Progenitor cell of endocrine pancreas (in vitro differentiated cells): ENCODE results near the gene DPP6. TPM values are rescaled to one million over a fixed set of nuclear protein-coding genes. Genes with fewer than 3 reads are reported as not detected.

ENCODE experiments used
- DNase-seq: peaks from one replicate; pipeline ENCODE4 v3.0.0; 2021; ENCODE audit warnings: low spot score; ENCODE audit not compliant: unreplicated experiment
- H3K27ac Mint-ChIP-seq: 2 replicates; pipeline ENCODE4 v1.8.0; 2021; ENCODE audit warnings: mild to moderate bottlenecking, moderate library complexity, mixed read lengths
- H3K27me3 Mint-ChIP-seq: 2 replicates; pipeline ENCODE4 v1.8.0; 2021; ENCODE audit warnings: mixed read lengths
- H3K36me3 Mint-ChIP-seq: 2 replicates; pipeline ENCODE4 v1.8.0; 2022; ENCODE audit warnings: mixed read lengths; ENCODE audit not compliant: insufficient read depth
- H3K4me1 Mint-ChIP-seq: 2 replicates; pipeline ENCODE4 v1.8.0; 2021; ENCODE audit warnings: low read depth, mixed read lengths
- H3K4me3 Mint-ChIP-seq: 2 replicates; pipeline ENCODE4 v1.8.0; 2021; ENCODE audit warnings: low read depth, mild to moderate bottlenecking, moderate library complexity, mixed read lengths
- H3K9me3 Mint-ChIP-seq: 2 replicates; pipeline ENCODE4 v1.8.0; 2021; ENCODE audit warnings: low read depth, mixed read lengths
- total RNA-seq: library from RNA; stranded (reverse); gene quantifications from 2 replicates; pipeline ENCODE4 v1.2.1, GENCODE V29; 2021
- TF ChIP-seq, protein P1 (sequence below): fragments of 200-600 bp; sonication (generic); IDR thresholded peaks from one replicate; pipeline ENCODE4 v1.5.0; 2021; ENCODE audit warnings: antibody characterized with exemption, mild to moderate bottlenecking; ENCODE audit not compliant: unreplicated experiment

Gene DPP6
- total RNA-seq, 1 donor from 2014 or later = 13.4 TPM

DNA sequence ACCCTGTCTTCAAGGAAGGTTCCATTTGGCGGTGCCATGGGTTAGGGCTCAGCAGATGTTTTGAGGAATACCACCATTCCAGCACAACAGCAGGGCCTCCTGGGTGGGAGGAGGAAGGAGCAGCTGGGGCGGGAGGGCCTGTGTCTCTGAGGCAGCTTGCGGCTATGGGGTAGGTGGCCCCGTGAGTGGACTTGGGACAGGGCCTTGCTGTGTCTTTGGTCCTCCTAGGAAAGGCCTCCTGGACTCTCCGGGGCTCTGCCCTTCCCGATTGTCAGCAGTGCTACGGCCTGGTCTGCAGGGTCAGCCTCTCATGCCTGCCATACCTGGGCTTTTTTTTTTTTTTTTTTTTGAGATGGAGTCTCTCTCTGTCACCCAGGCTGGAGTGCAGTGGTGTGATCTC, 854.0 kb downstream of the DPP6 start:
- H3K36me3 Mint-ChIP-seq = peaks cover 2% of the 10 kb centered on the region
- TF ChIP-seq, protein P1, sequence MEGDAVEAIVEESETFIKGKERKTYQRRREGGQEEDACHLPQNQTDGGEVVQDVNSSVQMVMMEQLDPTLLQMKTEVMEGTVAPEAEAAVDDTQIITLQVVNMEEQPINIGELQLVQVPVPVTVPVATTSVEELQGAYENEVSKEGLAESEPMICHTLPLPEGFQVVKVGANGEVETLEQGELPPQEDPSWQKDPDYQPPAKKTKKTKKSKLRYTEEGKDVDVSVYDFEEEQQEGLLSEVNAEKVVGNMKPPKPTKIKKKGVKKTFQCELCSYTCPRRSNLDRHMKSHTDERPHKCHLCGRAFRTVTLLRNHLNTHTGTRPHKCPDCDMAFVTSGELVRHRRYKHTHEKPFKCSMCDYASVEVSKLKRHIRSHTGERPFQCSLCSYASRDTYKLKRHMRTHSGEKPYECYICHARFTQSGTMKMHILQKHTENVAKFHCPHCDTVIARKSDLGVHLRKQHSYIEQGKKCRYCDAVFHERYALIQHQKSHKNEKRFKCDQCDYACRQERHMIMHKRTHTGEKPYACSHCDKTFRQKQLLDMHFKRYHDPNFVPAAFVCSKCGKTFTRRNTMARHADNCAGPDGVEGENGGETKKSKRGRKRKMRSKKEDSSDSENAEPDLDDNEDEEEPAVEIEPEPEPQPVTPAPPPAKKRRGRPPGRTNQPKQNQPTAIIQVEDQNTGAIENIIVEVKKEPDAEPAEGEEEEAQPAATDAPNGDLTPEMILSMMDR = no peak
- H3K4me1 Mint-ChIP-seq = peaks cover 21% of the 10 kb centered on the region
- DNase-seq = no peak
- no peak overlapping the region for H3K4me3 Mint-ChIP-seq
- peaks cover 3% of the 10 kb centered on the region for H3K27me3 Mint-ChIP-seq
- peaks cover 3% of the 10 kb centered on the region for H3K9me3 Mint-ChIP-seq
- no peak overlapping the region for H3K27ac Mint-ChIP-seq

DNA sequence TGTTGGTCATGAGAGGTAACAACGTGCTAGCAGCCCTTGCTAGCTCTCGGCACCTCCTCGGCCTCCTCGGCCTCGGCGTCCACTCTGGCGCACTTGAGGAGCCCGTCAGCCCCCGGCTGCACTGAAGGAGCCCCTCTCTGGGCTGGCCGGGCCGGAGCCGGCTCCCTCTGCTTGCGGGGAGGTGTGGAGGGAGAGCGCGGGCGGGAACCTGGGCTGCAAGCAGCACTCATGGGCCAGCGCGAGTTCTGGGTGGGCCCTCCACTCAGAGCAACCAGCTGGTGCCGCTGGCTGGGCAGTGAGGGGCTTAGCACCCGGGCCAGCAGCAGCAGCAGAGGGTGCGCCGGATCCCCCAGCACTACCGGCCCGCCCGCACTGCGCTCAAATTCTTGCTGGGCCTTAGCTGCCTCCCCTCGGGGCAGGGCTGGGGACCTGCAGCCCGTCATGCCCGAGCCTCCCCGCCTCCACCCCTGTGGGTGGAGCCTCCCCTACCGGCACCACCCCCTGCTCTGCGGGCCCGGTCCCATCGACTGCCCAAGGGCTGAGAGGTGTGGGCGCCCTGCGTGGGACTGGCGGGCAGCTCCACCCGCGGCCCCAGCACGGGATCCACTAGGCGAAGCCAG, 854.6 kb downstream of the DPP6 start:
- peaks cover 6% of the 10 kb centered on the region for H3K9me3 Mint-ChIP-seq
- no peak for DNase-seq
- TF ChIP-seq, protein P1 = no peak
- H3K27ac Mint-ChIP-seq = no peak overlapping the region
- no peak overlapping the region for H3K4me3 Mint-ChIP-seq
- peaks cover 3% of the 10 kb centered on the region for H3K27me3 Mint-ChIP-seq
- peaks cover 21% of the 10 kb centered on the region for H3K4me1 Mint-ChIP-seq
- H3K36me3 Mint-ChIP-seq = peaks cover 4% of the 10 kb centered on the region

DNA sequence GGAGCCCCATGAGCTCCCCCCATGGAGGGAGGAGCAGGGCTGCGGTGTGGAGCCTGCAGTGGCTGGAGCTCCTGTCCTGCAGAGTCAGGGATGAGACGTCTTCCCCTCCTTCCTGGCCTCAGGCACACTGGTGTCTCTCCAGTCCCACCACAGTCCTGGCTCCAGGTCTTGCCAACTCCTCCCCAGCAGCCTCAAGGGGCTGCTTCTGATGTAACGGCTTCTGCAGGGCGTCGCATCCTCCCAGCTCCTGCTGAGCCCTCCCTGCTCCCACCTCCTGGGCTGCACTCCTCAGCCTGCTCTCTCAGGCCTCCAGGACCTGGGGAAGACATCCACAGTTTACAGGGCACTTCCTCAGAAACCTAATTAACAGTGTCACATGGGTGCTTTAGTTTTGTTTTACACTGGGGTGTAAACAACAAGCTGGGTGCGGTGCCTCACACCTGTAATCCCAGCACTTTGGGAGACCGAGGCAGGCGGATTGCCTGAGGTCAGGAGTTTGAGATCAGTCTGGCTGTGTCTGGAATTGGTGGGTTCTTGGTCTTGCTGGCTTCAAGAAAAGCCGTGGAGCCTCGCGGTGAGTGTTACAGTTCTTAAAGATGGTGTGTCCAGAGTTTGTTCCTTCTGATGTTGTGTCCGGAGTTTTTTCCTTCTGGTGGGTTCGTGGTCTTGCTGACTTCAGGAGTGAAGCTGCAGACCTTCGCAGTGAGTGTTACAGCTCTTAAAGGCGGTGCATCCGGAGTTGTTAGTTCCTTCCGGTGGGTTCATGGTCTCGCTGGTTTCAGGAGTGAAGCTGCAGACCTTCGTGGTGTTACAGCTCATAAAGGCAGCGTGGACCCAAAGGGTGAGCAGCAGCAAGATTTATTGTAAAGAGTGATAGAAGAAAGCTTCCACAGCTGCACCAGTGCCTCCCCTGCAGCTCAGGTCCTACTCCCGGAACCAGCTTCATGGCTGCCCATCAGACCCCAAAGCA, 855.7 kb downstream of the DPP6 start:
- Mint-ChIP-seq H3K4me1 (peaks cover 17% of the 10 kb centered on the region), H3K9me3 (peaks cover 6% of the 10 kb centered on the region), H3K4me3 (no peak overlapping the region), H3K27ac (peak overlapping the region; percentile 20), H3K36me3 (peaks cover 4% of the 10 kb centered on the region), H3K27me3 (peaks cover 7% of the 10 kb centered on the region)
- TF ChIP-seq, protein P1 = no peak
- DNase-seq = no peak

DNA sequence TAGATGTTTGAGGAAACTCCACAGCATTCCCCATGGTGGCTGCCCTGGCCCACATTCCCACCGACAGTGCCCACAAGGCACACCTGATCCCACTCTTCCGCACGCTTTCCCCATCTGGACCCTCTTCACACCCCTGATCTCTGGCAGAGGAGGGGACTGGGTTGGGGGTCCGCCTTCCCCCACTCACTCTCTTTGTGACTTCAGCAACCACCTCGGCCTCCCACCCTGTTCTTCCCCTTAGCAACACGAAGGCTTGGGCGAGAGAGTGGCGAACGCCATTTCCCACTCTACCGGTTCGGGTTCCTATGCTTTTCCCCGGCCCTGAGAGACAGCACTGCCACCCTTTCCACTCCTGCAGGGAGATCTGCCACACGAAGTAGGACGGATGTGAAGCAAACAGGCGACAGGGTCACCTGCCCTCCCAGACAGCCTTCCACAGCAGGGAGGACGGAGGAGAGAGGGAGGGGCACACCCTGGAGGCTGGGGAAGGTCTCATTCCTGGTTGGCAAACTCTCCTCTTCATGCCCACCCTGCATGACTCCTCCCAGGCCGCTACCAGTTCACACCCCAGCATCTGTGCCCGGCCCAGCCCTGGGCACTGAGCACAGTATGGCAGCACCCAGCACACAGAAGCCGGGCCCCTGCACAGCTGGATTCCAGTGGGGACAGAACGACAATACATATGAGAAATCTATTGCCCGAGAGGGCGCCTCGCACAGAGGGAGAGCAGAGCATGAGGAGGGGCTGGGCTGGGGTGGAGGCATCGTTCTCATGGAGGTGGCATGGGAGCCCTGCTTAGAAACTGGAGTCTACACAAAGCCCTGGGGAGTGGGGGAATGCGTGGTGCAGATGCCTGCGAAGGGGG, 857.3 kb downstream of the DPP6 start:
- TF ChIP-seq, protein P1 = no peak
- DNase-seq = no peak
- Mint-ChIP-seq H3K27ac (peak overlapping the region; percentile 80), H3K9me3 (peaks cover 6% of the 10 kb centered on the region), H3K36me3 (peaks cover 4% of the 10 kb centered on the region), H3K27me3 (peaks cover 10% of the 10 kb centered on the region), H3K4me3 (no peak overlapping the region), H3K4me1 (peaks cover 12% of the 10 kb centered on the region)

DNA sequence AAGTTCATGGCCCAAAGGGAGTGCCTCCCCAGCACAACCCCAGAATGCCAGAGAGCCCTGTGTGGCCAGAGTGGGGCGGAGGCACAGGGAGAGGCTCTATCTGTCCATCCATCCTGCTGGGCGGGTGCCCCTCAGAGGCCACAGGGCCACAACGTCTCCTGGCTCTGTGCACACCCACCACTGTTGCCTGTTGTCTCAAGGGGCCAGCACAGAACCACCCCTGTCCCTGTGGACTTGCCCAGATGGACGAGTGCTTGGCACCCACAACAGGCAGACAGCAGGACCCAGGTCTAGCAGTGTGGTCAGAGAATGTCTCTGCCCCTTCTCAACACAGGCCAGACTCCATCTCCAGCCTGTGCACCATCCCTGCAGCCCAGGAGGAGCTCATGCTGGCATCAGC, 857.9 kb downstream of the DPP6 start:
- H3K36me3 Mint-ChIP-seq = peaks cover 4% of the 10 kb centered on the region
- peaks cover 7% of the 10 kb centered on the region for H3K4me1 Mint-ChIP-seq
- TF ChIP-seq, protein P1 = no peak
- H3K27ac Mint-ChIP-seq = no peak overlapping the region
- no peak for DNase-seq
- no peak overlapping the region for H3K4me3 Mint-ChIP-seq
- H3K9me3 Mint-ChIP-seq = peaks cover 6% of the 10 kb centered on the region
- H3K27me3 Mint-ChIP-seq = peaks cover 13% of the 10 kb centered on the region
